ENCODE measurements around the gene CARD11.

DNA sequence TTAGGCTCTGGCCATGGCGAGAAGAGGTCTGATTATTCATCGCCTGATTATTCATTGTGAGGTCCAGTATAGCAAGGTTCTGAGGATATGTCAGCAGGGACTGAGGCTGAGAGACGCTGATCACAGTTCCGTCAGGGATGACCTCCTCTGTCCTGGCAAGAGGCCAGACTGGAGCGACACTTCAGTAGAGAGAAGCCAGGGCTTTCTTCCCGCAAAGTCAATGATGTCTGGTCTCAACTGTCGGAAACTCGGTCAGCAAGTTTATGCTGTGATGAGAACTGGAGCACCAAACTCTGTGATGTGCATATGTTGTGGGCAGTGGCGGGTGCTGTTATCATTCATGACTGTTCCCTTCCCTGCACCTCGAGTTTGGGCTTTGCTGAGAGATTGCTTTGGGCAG is 170.5 kb downstream of the CARD11 start:
- TF ChIP-seq, protein P1, sequence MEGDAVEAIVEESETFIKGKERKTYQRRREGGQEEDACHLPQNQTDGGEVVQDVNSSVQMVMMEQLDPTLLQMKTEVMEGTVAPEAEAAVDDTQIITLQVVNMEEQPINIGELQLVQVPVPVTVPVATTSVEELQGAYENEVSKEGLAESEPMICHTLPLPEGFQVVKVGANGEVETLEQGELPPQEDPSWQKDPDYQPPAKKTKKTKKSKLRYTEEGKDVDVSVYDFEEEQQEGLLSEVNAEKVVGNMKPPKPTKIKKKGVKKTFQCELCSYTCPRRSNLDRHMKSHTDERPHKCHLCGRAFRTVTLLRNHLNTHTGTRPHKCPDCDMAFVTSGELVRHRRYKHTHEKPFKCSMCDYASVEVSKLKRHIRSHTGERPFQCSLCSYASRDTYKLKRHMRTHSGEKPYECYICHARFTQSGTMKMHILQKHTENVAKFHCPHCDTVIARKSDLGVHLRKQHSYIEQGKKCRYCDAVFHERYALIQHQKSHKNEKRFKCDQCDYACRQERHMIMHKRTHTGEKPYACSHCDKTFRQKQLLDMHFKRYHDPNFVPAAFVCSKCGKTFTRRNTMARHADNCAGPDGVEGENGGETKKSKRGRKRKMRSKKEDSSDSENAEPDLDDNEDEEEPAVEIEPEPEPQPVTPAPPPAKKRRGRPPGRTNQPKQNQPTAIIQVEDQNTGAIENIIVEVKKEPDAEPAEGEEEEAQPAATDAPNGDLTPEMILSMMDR (conservative IDR thresholded peaks at IDR 0.05; ENCODE audit: low read depth in 2 of 2) = no peak
- TF ChIP-seq ZNF114 (CRISPR knock-in tag; IDR thresholded peaks at IDR 0.05) (no peak), CREB1 (CRISPR knock-in tag; IDR thresholded peaks at IDR 0.05; ENCODE audit: low read depth) (no peak), EZH2 (IDR thresholded peaks at IDR 0.05; ENCODE audit: low read depth, unreplicated experiment) (no peak), EZH2phosphoT487 (IDR thresholded peaks at IDR 0.05; ENCODE audit: unreplicated experiment) (no peak), POLR2AphosphoS5 (IDR thresholded peaks at IDR 0.05; ENCODE audit: low read depth) (no peak), REST (IDR thresholded peaks at IDR 0.05; ENCODE audit: unreplicated experiment) (no peak), ZNF331 (CRISPR knock-in tag; IDR thresholded peaks at IDR 0.05; ENCODE audit: low read depth) (no peak), STAT1 (IDR thresholded peaks at IDR 0.05; ENCODE audit: unreplicated experiment) (no peak), NANOG (IDR thresholded peaks at IDR 0.05; ENCODE audit: borderline replicate concordance) (no peak), JUNB (IDR thresholded peaks at IDR 0.05; ENCODE audit: unreplicated experiment) (no peak)
